ENCODE results near the gene KIAA1586.
"Not testable (repeated sequence)": the region's sequence is repeated elsewhere in the genome, so short reads cannot be mapped to it uniquely, and the experiment has no call there.

KIAA1586 gene

GRCh38 chr6:57046332-57047256, at the start of gene KIAA1586:
Gene KIAA1586, plus strand, starts transcription at chr6:57046693. Its CDS starts 63 bp downstream, at chr6:57046756.
- DNase-seq = peak; percentile 97

GRCh38 chr6:56999049-56999448, 47.4 kb upstream of the KIAA1586 start:
- no peak for DNase-seq

- DNase-seq = not testable (repeated sequence)
Observed at GRCh38 chr6:56999748-57000147, 46.7 kb upstream of the KIAA1586 start.

GRCh38 chr6:57002197-57002596, 44.3 kb upstream of the KIAA1586 start:
- no peak for DNase-seq

GRCh38 chr6:57004292-57004691, 42.2 kb upstream of the KIAA1586 start:
- no peak for DNase-seq

GRCh38 chr6:57006101-57006500, 40.4 kb upstream of the KIAA1586 start:
- DNase-seq = no peak

- not testable (repeated sequence) for DNase-seq
Observed at GRCh38 chr6:57008069-57008468, 38.4 kb upstream of the KIAA1586 start.

- no peak for DNase-seq
Observed at GRCh38 chr6:57013521-57013926, 33.0 kb upstream of the KIAA1586 start.

GRCh38 chr6:57017069-57017468, 29.4 kb upstream of the KIAA1586 start:
- no peak for DNase-seq

GRCh38 chr6:57017841-57018240, 28.7 kb upstream of the KIAA1586 start:
- no peak for DNase-seq

- DNase-seq = no peak
Observed at GRCh38 chr6:57019434-57019833, 27.1 kb upstream of the KIAA1586 start.

- DNase-seq = peak; percentile 79
Observed at GRCh38 chr6:57021086-57021720, 25.3 kb upstream of the KIAA1586 start.

- no peak for DNase-seq
Observed at GRCh38 chr6:57024321-57024720, 22.2 kb upstream of the KIAA1586 start.

GRCh38 chr6:57024775-57025174, 21.7 kb upstream of the KIAA1586 start:
- DNase-seq = no peak

- DNase-seq = no peak
Observed at GRCh38 chr6:57026001-57026400, 20.5 kb upstream of the KIAA1586 start.

GRCh38 chr6:57027301-57027700, 19.2 kb upstream of the KIAA1586 start:
- no peak for DNase-seq

- DNase-seq = no peak
Observed at GRCh38 chr6:57029213-57029612, 17.3 kb upstream of the KIAA1586 start.

GRCh38 chr6:57033228-57033627, 13.3 kb upstream of the KIAA1586 start:
- DNase-seq = no peak

- DNase-seq = no peak
Observed at GRCh38 chr6:57035549-57035948, 10.9 kb upstream of the KIAA1586 start.

GRCh38 chr6:57038906-57039305, 7.6 kb upstream of the KIAA1586 start:
- no peak for DNase-seq

- peak; percentile 35 for DNase-seq
Observed at GRCh38 chr6:57040011-57040410, 6.5 kb upstream of the KIAA1586 start.

GRCh38 chr6:57044061-57044460, 2.4 kb upstream of the KIAA1586 start:
- not testable (repeated sequence) for DNase-seq

GRCh38 chr6:57044568-57044967, 1.9 kb upstream of the KIAA1586 start:
- no peak for DNase-seq

- not testable (repeated sequence) for DNase-seq
Observed at GRCh38 chr6:57047257-57047585, 728 bp downstream of the KIAA1586 start.
